GM18520 (cell line): ENCODE results near the gene CELSR1.

Experiments
- ATAC-seq: cut with Tn5 transposase; IDR thresholded peaks from one replicate; pipeline ENCODE4 v1.9.1; 2021; ENCODE audit not compliant: unreplicated experiment

The CELSR1 gene

GRCh38 chr22:46368871-46369715 is 168.3 kb downstream of the CELSR1 start:
- ATAC-seq = no peak

GRCh38 chr22:46368422-46368821 is 169.0 kb downstream of the CELSR1 start:
- ATAC-seq = no peak

GRCh38 chr22:46367707-46368191 is 169.7 kb downstream of the CELSR1 start:
- no peak for ATAC-seq

GRCh38 chr22:46366801-46367706 is 170.4 kb downstream of the CELSR1 start:
- no peak for ATAC-seq

GRCh38 chr22:46366327-46366731 is 171.1 kb downstream of the CELSR1 start:
- ATAC-seq = no peak

- no peak for ATAC-seq
Observed at GRCh38 chr22:46365166-46365624, 172.2 kb downstream of the CELSR1 start.

- no peak for ATAC-seq
Observed at GRCh38 chr22:46364341-46365165, 172.9 kb downstream of the CELSR1 start.

GRCh38 chr22:46363611-46364321 is 173.7 kb downstream of the CELSR1 start:
- ATAC-seq = no peak

- no peak for ATAC-seq
Observed at GRCh38 chr22:46362934-46363515, 174.4 kb downstream of the CELSR1 start.

GRCh38 chr22:46362203-46362933 is 175.1 kb downstream of the CELSR1 start:
- ATAC-seq = no peak

- no peak for ATAC-seq
Observed at GRCh38 chr22:46361826-46362202, 175.6 kb downstream of the CELSR1 start.

GRCh38 chr22:46360891-46361290 is 176.5 kb downstream of the CELSR1 start:
- ATAC-seq = no peak

- ATAC-seq = no peak
Observed at GRCh38 chr22:46360097-46360496, 177.3 kb downstream of the CELSR1 start.

- ATAC-seq = no peak
Observed at GRCh38 chr22:46359362-46359761, 178.1 kb downstream of the CELSR1 start.

- ATAC-seq = no peak
Observed at GRCh38 chr22:46358766-46359165, 178.7 kb downstream of the CELSR1 start.

GRCh38 chr22:46357711-46358520 is 179.5 kb downstream of the CELSR1 start:
- no peak for ATAC-seq

- ATAC-seq = no peak
Observed at GRCh38 chr22:46356496-46357480, 180.6 kb downstream of the CELSR1 start.
